ENCODE results near the gene ZNF730.

- TF ChIP-seq CTCF (IDR thresholded peaks at IDR 0.05) (no peak), POLR2A (IDR thresholded peaks at IDR 0.05) (no peak), POLR2AphosphoS5 (IDR thresholded peaks at IDR 0.05) (no peak)
These were observed 23.0 kb upstream of the ZNF730 start for GRCh38 chr19:23093832-23094231.
